HepG2 (cell line): ENCODE results near the gene RANBP3. TPM values are rescaled to one million over a fixed set of nuclear protein-coding genes. Genes with fewer than 3 reads are reported as not detected.

Source experiments
- DNMT1 ChIP-seq: sonication (generic); formaldehyde crosslinking; IDR thresholded peaks from 2 replicates; pipeline ENCODE4 v1.5.1; 2020; ENCODE audit warnings: mild to moderate bottlenecking, missing genetic modification reagents
- DPF2 ChIP-seq: sonication (generic); formaldehyde crosslinking; IDR thresholded peaks from 2 replicates; pipeline ENCODE4 v1.4.0; 2020; ENCODE audit warnings: mild to moderate bottlenecking, low read depth, missing genetic modification reagents, borderline replicate concordance
- FOSL2 ChIP-seq: sonication (generic); formaldehyde crosslinking; IDR thresholded peaks from 2 replicates; pipeline ENCODE4 v1.4.0; 2020; ENCODE audit warnings: missing genetic modification reagents
- FOXA1 ChIP-seq, 2 experiments: fragments of 450-650 bp in 1 of 2; sonication (generic) in 1 of 2; formaldehyde crosslinking in 1 of 2; IDR thresholded peaks; 2 replicates each; pipeline versions ENCODE4 v1.4.0 to v1.6.1; 2016 to 2020; ENCODE audit warnings: missing genetic modification reagents in 1 of 2
- KDM2A ChIP-seq: sonication (generic); formaldehyde crosslinking; IDR thresholded peaks from 2 replicates; pipeline ENCODE4 v1.4.0; 2020; ENCODE audit warnings: low read depth, missing genetic modification reagents, borderline replicate concordance
- MAZ ChIP-seq, 2 experiments: sonication (generic) in 1 of 2; formaldehyde crosslinking in 1 of 2; IDR thresholded peaks; 2 replicates each; pipeline versions ENCODE4 v1.5.0 to v1.6.1; 2012 to 2020; ENCODE audit warnings: low read depth in 2 of 2, mild to moderate bottlenecking in 2 of 2, borderline replicate concordance in 1 of 2, improper control_type of control experiment in 1 of 2, low read length in 1 of 2, missing genetic modification reagents in 1 of 2, moderate library complexity in 1 of 2
- MED1 ChIP-seq: sonication (generic); formaldehyde crosslinking; IDR thresholded peaks from 2 replicates; pipeline ENCODE4 v1.4.0; 2020; ENCODE audit warnings: missing genetic modification reagents
- NR1H2 ChIP-seq: sonication (generic); formaldehyde crosslinking; IDR thresholded peaks from 2 replicates; pipeline ENCODE4 v1.8.1; 2022; ENCODE audit warnings: low read depth, missing genetic modification reagents, borderline replicate concordance
- PHF21A ChIP-seq: sonication (generic); formaldehyde crosslinking; IDR thresholded peaks from 2 replicates; pipeline ENCODE4 v1.5.0; 2020; ENCODE audit warnings: mild to moderate bottlenecking, missing genetic modification reagents
- RFX5 ChIP-seq: IDR thresholded peaks from 2 replicates; pipeline ENCODE4 v1.6.1; 2011; ENCODE audit warnings: low read depth, low read length, improper control_type of control experiment
- RFXAP ChIP-seq: sonication (generic); formaldehyde crosslinking; IDR thresholded peaks from 2 replicates; pipeline ENCODE4 v1.4.0; 2020; ENCODE audit warnings: missing genetic modification reagents, borderline replicate concordance
- SALL1 ChIP-seq: sonication (generic); formaldehyde crosslinking; IDR thresholded peaks from 2 replicates; pipeline ENCODE4 v1.8.0; 2022; ENCODE audit warnings: mild to moderate bottlenecking, missing genetic modification reagents
- SOX5 ChIP-seq: IDR thresholded peaks from 2 replicates; pipeline ENCODE4 v1.6.1; 2016; ENCODE audit warnings: borderline replicate concordance
- ZKSCAN8 ChIP-seq: IDR thresholded peaks from 2 replicates; pipeline ENCODE4 v1.6.1; 2016; ENCODE audit warnings: borderline replicate concordance, missing genetic modification reagents, missing compliant biosample characterization
- ZNF121 ChIP-seq: sonication (generic); formaldehyde crosslinking; IDR thresholded peaks from 2 replicates; pipeline ENCODE4 v1.5.0; 2020; ENCODE audit warnings: mild to moderate bottlenecking, missing genetic modification reagents
- ZNF331 ChIP-seq: sonication (generic); formaldehyde crosslinking; IDR thresholded peaks from 2 replicates; pipeline ENCODE4 v1.4.0; 2020; ENCODE audit warnings: missing genetic modification reagents
- ZNF556 ChIP-seq: sonication (generic); formaldehyde crosslinking; IDR thresholded peaks from 2 replicates; pipeline ENCODE4 v1.4.0; 2020; ENCODE audit warnings: mild to moderate bottlenecking, missing genetic modification reagents, borderline replicate concordance
- ZNF788 ChIP-seq: sonication (generic); formaldehyde crosslinking; IDR thresholded peaks from 2 replicates; pipeline ENCODE4 v1.5.0; 2020; ENCODE audit warnings: mild to moderate bottlenecking, missing genetic modification reagents, borderline replicate concordance
- ZSCAN25 ChIP-seq: sonication (generic); formaldehyde crosslinking; IDR thresholded peaks from 2 replicates; pipeline ENCODE4 v1.8.0; 2022; ENCODE audit warnings: mild to moderate bottlenecking, missing genetic modification reagents
- polyA plus RNA-seq, 8 experiments: library from polyadenylated mRNA; depleted of rRNA in 3 of 8; stranded (reverse) in 7 of 8; unstranded in 1 of 8; fragments of >200 nt; fragmentation: Illumina TruSeq in 4 of 8; extraction: Trizol in 4 of 8; gene quantifications; 2 replicates each; pipeline versions ENCODE4 v1.2.1 to v1.2.3, GENCODE V29; 2011 to 2016; ENCODE audit warnings: low read depth in 4 of 8, missing spikeins in 1 of 8, mixed read lengths in 1 of 8; ENCODE audit not compliant: insufficient read depth in 1 of 8
- total RNA-seq, 5 experiments: library from RNA; depleted of rRNA; stranded (reverse); fragments of >200 nt; fragmentation: Illumina TruSeq; extraction: Trizol; gene quantifications; 2 replicates each; pipeline ENCODE4 v1.2.3, GENCODE V29; 2016; ENCODE audit warnings: low read depth in 1 of 5
- TF ChIP-seq, protein P1 (sequence below): IDR thresholded peaks from 2 replicates; pipeline ENCODE4 v1.6.1; 2012; ENCODE audit warnings: inconsistent platforms
- TF ChIP-seq, protein P2 (sequence below): IDR thresholded peaks from 2 replicates; pipeline ENCODE4 v1.6.1; 2016; ENCODE audit warnings: missing genetic modification reagents, missing compliant biosample characterization
- TF ChIP-seq, protein P3 (sequence below): IDR thresholded peaks from 2 replicates; pipeline ENCODE4 v1.4.0; 2020; ENCODE audit warnings: mild to moderate bottlenecking, missing genetic modification reagents
- TF ChIP-seq, protein P4 (sequence below): sonication (generic); formaldehyde crosslinking; IDR thresholded peaks from 2 replicates; pipeline ENCODE4 v1.5.0; 2020; ENCODE audit warnings: mild to moderate bottlenecking, missing genetic modification reagents

RANBP3 gene
- total and polyA plus RNA-seq, 2 of the 13 experiments (the other 11 are each of a cell fraction or from before 2014, with no cell fraction given) = 39.5 to 149 TPM

DNA sequence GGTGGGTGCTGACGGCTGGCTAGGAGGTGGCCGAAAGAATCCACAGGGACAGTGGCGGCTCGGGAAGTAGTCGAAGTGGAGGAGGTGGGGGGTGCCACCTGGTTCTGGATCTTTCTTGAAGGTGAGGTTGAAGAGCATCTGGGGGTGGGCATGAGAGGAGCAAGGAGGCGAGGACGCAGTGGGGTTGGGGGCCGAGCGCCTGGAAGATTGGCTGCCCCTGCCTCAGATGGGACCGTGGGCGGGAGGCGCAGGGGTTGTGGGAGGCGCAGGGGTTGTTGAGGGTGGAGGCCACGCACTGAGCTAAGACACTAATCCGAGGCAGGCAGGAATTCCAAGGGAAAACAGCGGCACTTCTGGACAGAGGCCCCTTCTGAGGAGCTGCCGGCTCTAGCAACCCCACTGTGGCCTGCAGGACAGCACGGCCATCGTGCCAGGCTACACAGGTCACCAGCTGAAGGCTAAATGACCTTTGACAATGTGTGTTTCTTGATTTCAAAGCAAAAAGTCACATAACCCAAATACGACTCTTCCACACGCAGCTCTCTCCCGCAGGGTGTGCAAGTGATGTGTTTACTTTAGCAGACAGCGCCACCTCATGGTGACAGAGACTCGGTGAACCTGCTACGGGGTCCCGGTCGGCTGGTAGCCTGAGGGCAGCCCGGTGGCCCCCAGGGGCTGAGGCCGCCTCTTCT is 44.1 kb upstream of the RANBP3 start (continued):
- TF ChIP-seq DPF2 = no peak
- no peak for TF ChIP-seq NR1H2 (CRISPR knock-in tag)
- peak; percentile 32; the same call in 1 of the 2 replicates for TF ChIP-seq FOSL2 (CRISPR knock-in tag)
- TF ChIP-seq ZSCAN25 (CRISPR knock-in tag) = no peak
- no peak for TF ChIP-seq RFX5
- TF ChIP-seq PHF21A (CRISPR knock-in tag) = no peak
- TF ChIP-seq SALL1 (CRISPR knock-in tag) = peak; percentile 44; the same call in 1 of the 2 replicates
- 0 out of 2 replicates have a peak, but pooled peaks have one; percentile 16 for TF ChIP-seq ZNF121 (CRISPR knock-in tag)
- no peak for TF ChIP-seq MAZ (IDR thresholded peaks at IDR 0.05; ENCODE audit: borderline replicate concordance, low read depth, low read length)
- TF ChIP-seq MAZ (CRISPR knock-in tag; IDR thresholded peaks at IDR 0.05; ENCODE audit: low read depth) = peak; percentile 70
- TF ChIP-seq, protein P1, sequence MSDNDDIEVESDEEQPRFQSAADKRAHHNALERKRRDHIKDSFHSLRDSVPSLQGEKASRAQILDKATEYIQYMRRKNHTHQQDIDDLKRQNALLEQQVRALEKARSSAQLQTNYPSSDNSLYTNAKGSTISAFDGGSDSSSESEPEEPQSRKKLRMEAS = 0 out of 2 replicates have a peak, but pooled peaks have one; percentile 10
- no peak for TF ChIP-seq FOXA1 (IDR thresholded peaks at IDR 0.05)
- peak; percentile 95 for TF ChIP-seq FOXA1 (CRISPR knock-in tag; IDR thresholded peaks at IDR 0.05)
- no peak for TF ChIP-seq SOX5 (CRISPR knock-in tag)
- no peak for TF ChIP-seq RFXAP
- no peak for TF ChIP-seq ZNF556 (CRISPR knock-in tag)
- TF ChIP-seq, protein P2, sequence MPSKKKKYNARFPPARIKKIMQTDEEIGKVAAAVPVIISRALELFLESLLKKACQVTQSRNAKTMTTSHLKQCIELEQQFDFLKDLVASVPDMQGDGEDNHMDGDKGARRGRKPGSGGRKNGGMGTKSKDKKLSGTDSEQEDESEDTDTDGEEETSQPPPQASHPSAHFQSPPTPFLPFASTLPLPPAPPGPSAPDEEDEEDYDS (CRISPR knock-in tag) = 0 out of 2 replicates have a peak, but pooled peaks have one; percentile 18
- 0 out of 2 replicates have a peak, but pooled peaks have one; percentile 68 for TF ChIP-seq DNMT1 (CRISPR knock-in tag)
- peak; percentile 44; the same call in 1 of the 2 replicates for TF ChIP-seq MED1
- TF ChIP-seq ZKSCAN8 (CRISPR knock-in tag) = 0 out of 2 replicates have a peak, but pooled peaks have one; percentile 27
- peak; percentile 75; the same call in 1 of the 2 replicates for TF ChIP-seq KDM2A (CRISPR knock-in tag)
- TF ChIP-seq, protein P3, sequence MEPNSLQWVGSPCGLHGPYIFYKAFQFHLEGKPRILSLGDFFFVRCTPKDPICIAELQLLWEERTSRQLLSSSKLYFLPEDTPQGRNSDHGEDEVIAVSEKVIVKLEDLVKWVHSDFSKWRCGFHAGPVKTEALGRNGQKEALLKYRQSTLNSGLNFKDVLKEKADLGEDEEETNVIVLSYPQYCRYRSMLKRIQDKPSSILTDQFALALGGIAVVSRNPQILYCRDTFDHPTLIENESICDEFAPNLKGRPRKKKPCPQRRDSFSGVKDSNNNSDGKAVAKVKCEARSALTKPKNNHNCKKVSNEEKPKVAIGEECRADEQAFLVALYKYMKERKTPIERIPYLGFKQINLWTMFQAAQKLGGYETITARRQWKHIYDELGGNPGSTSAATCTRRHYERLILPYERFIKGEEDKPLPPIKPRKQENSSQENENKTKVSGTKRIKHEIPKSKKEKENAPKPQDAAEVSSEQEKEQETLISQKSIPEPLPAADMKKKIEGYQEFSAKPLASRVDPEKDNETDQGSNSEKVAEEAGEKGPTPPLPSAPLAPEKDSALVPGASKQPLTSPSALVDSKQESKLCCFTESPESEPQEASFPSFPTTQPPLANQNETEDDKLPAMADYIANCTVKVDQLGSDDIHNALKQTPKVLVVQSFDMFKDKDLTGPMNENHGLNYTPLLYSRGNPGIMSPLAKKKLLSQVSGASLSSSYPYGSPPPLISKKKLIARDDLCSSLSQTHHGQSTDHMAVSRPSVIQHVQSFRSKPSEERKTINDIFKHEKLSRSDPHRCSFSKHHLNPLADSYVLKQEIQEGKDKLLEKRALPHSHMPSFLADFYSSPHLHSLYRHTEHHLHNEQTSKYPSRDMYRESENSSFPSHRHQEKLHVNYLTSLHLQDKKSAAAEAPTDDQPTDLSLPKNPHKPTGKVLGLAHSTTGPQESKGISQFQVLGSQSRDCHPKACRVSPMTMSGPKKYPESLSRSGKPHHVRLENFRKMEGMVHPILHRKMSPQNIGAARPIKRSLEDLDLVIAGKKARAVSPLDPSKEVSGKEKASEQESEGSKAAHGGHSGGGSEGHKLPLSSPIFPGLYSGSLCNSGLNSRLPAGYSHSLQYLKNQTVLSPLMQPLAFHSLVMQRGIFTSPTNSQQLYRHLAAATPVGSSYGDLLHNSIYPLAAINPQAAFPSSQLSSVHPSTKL (CRISPR knock-in tag) = peak; percentile 45
- peak; percentile 56; the same call in 1 of the 2 replicates for TF ChIP-seq ZNF788 (CRISPR knock-in tag)
- TF ChIP-seq, protein P4, sequence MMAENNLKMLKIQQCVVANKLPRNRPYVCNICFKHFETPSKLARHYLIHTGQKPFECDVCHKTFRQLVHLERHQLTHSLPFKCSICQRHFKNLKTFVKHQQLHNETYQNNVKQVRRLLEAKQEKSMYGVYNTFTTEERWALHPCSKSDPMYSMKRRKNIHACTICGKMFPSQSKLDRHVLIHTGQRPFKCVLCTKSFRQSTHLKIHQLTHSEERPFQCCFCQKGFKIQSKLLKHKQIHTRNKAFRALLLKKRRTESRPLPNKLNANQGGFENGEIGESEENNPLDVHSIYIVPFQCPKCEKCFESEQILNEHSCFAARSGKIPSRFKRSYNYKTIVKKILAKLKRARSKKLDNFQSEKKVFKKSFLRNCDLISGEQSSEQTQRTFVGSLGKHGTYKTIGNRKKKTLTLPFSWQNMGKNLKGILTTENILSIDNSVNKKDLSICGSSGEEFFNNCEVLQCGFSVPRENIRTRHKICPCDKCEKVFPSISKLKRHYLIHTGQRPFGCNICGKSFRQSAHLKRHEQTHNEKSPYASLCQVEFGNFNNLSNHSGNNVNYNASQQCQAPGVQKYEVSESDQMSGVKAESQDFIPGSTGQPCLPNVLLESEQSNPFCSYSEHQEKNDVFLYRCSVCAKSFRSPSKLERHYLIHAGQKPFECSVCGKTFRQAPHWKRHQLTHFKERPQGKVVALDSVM = 0 out of 2 replicates have a peak, but pooled peaks have one; percentile 13
- 0 out of 2 replicates have a peak, but pooled peaks have one; percentile 17 for TF ChIP-seq ZNF331 (CRISPR knock-in tag)
